Measurements from ENCODE around the gene AGO1. TPM values are rescaled to one million over a fixed set of nuclear protein-coding genes. Genes with fewer than 3 reads are reported as not detected.

The AGO1 gene
- 25.7 TPM for polyA plus RNA-seq (2013, experiment 1 of 4)
- polyA plus RNA-seq (2013, experiment 2 of 4) = 31.6 TPM
- polyA plus RNA-seq (2013, experiment 3 of 4) = 16.4 TPM
- 19.7 TPM for polyA plus RNA-seq (2013, experiment 4 of 4)

DNA sequence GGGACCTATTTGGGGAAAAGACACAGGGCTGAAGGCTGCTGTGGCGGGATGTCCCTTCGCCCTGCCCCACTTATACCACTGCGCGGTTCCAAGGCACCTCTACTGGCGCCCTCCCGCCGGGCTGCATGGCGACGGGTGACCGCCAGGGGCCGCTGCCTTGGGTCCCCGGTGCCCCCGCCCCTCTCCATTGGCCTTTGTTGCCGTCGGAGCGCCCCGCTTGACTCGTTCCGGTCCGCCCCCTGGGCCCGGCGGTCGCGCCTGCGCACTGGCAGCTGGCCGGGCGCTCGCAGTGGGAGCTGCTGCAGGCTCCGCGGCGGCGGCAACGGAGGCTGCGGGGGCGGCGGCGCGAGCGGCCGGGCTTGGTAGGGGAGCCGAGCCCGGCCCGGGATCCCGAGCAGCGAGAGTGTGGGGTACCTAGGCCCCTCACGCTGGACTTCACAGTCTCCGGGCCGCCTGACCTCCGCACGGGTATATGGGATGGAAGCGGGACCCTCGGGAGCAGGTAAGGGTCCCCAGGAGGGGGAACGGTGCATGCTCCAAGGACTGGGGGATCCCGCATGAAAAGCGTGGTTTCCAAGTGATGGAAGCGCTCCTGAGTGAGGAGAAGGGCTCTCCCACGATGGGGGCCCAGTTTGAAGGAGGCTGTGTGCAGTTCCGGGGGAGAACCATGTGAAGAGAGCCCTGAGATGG lies at the start of gene AGO1:
TSS of gene AGO1 (plus strand) at position 265 of the 690 bp plus-strand sequence. CDS start at position 478, 213 bp downstream.
- H3K27ac ChIP-seq (ENCODE audit: insufficient read depth, low read depth, low read length, poor library complexity, severe bottlenecking) = no peak within 1 kb of the TSS
- H3K36me3 ChIP-seq (ENCODE audit: control insufficient read depth, insufficient read depth, low read length) = no peaks in the 10 kb centered on the region
- WGBS, 2 experiments = 1 to 2% methylated on average over 58 of the region's 58 CpGs
- peaks cover 36% of the 10 kb centered on the region for H3K4me1 ChIP-seq (ENCODE audit: control insufficient read depth, insufficient read depth, low read length)
- peak within 1 kb of the TSS; percentile 75 for H3K4me3 ChIP-seq (ENCODE audit: insufficient read depth, low read depth, low read length)
- H3K9me3 ChIP-seq (ENCODE audit: control insufficient read depth, low read length) = no peaks in the 10 kb centered on the region
- H3K27me3 ChIP-seq (ENCODE audit: control insufficient read depth, insufficient read depth, low read length, poor library complexity, severe bottlenecking) = no peaks in the 10 kb centered on the region

DNA sequence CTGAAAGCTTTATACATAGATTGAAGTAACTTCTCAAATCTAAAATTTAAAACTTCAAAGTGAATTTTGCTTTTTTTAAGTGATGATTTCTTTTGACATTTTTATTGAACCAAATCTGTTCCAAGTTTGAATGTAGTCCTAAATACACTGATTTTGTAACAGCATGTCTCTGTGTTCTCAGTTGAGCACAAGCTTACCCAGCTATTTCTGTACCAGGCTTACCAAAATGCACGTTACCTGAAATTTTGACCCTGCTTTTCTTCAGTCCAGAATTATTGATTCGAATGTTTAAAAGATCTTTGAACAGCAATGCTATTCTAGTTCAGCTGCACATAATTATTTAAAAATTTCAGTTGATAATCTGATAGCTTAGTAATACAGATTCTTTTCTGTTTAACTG lies 49.6 kb upstream of the AGO1 start:
- Histone ChIP-seq H3K4me3 (ENCODE audit: insufficient read depth, low read depth, low read length) (no peak overlapping the region), H3K36me3 (ENCODE audit: control insufficient read depth, insufficient read depth, low read length) (peaks cover 34% of the 10 kb centered on the region), H3K27me3 (ENCODE audit: control insufficient read depth, insufficient read depth, low read length, poor library complexity, severe bottlenecking) (no peaks in the 10 kb centered on the region), H3K9me3 (ENCODE audit: control insufficient read depth, low read length) (no peaks in the 10 kb centered on the region), H3K27ac (ENCODE audit: insufficient read depth, low read depth, low read length, poor library complexity, severe bottlenecking) (no peak overlapping the region), H3K4me1 (ENCODE audit: control insufficient read depth, insufficient read depth, low read length) (no peaks in the 10 kb centered on the region)
- 97% methylated on average over 2 of the region's 2 CpGs for WGBS, 2 experiments

DNA sequence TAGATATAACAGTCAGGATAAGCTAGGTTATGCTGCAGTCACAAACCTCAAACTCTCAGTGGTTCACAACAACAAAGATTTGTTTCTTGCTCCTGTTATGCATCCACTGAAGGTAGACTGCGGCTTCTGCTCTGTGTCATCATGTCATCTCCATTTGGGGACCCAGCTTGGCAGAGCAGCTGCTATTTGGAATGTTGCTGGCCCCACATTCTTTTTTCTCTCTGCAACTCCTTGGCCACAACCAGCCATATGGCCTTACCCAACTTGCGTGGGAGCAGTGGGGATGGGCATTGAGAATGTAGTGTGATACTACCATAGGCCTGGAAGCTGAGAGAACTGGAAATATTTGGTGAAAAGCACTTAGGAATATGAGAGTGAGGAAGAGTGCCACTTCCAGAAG lies 48.8 kb upstream of the AGO1 start:
- 96 to 97% methylated on average over 2 of the region's 2 CpGs for WGBS, 2 experiments
- H3K4me1 ChIP-seq (ENCODE audit: control insufficient read depth, insufficient read depth, low read length) = no peaks in the 10 kb centered on the region
- H3K4me3 ChIP-seq (ENCODE audit: insufficient read depth, low read depth, low read length) = no peak overlapping the region
- no peaks in the 10 kb centered on the region for H3K27me3 ChIP-seq (ENCODE audit: control insufficient read depth, insufficient read depth, low read length, poor library complexity, severe bottlenecking)
- no peaks in the 10 kb centered on the region for H3K9me3 ChIP-seq (ENCODE audit: control insufficient read depth, low read length)
- H3K27ac ChIP-seq (ENCODE audit: insufficient read depth, low read depth, low read length, poor library complexity, severe bottlenecking) = no peak overlapping the region
- H3K36me3 ChIP-seq (ENCODE audit: control insufficient read depth, insufficient read depth, low read length) = peaks cover 33% of the 10 kb centered on the region

DNA sequence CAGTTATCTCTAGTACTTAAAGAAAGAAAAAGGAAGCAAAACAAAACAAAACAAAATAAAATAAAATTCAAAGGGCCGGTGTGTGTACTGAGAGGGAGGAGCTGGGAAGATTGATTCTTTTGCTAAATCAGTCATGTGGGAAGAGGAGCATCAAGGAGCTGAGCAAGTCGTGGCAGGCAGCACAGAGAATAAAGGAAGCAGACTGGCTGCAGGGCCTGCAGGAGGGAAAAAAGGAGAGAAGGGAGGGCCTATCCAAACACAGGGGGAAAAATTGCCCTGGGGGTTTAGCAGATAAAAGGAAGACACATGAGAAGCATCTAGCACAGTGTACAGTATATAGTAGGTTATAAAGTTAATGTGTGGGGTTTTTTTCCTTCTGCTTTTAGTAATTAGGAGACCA lies 47.6 kb upstream of the AGO1 start:
- no peak overlapping the region for H3K27ac ChIP-seq (ENCODE audit: insufficient read depth, low read depth, low read length, poor library complexity, severe bottlenecking)
- peaks cover 35% of the 10 kb centered on the region for H3K36me3 ChIP-seq (ENCODE audit: control insufficient read depth, insufficient read depth, low read length)
- H3K4me1 ChIP-seq (ENCODE audit: control insufficient read depth, insufficient read depth, low read length) = no peaks in the 10 kb centered on the region
- no peaks in the 10 kb centered on the region for H3K27me3 ChIP-seq (ENCODE audit: control insufficient read depth, insufficient read depth, low read length, poor library complexity, severe bottlenecking)
- H3K4me3 ChIP-seq (ENCODE audit: insufficient read depth, low read depth, low read length) = no peak overlapping the region
- WGBS, 2 experiments = 59 to 62% methylated on average over 2 of the region's 2 CpGs
- H3K9me3 ChIP-seq (ENCODE audit: control insufficient read depth, low read length) = no peaks in the 10 kb centered on the region

DNA sequence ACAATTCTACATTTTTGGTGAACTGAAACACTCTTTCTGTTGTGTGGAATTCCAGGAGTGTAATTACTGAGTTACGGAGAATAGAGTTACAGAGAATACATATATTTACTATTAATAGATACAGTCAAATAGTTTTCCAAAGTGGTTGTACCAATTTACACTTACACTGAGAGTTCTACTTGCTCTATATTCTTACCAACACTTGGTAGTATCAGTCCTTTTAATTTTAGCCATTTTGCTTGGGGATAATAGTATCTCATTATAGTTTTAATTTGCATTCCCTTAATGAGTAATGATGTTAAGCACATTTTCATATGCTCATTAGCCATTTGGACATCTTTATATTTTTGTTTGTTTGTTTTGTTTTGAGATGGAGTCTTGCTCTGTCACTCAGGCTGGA lies 46.3 kb upstream of the AGO1 start:
- Histone ChIP-seq H3K9me3 (ENCODE audit: control insufficient read depth, low read length) (no peaks in the 10 kb centered on the region), H3K4me3 (ENCODE audit: insufficient read depth, low read depth, low read length) (no peak overlapping the region), H3K27ac (ENCODE audit: insufficient read depth, low read depth, low read length, poor library complexity, severe bottlenecking) (no peak overlapping the region), H3K27me3 (ENCODE audit: control insufficient read depth, insufficient read depth, low read length, poor library complexity, severe bottlenecking) (no peaks in the 10 kb centered on the region), H3K36me3 (ENCODE audit: control insufficient read depth, insufficient read depth, low read length) (peaks cover 37% of the 10 kb centered on the region), H3K4me1 (ENCODE audit: control insufficient read depth, insufficient read depth, low read length) (no peaks in the 10 kb centered on the region)
- no CpG with 5 or more reads among the region's 1 CpG for WGBS, 2 experiments

DNA sequence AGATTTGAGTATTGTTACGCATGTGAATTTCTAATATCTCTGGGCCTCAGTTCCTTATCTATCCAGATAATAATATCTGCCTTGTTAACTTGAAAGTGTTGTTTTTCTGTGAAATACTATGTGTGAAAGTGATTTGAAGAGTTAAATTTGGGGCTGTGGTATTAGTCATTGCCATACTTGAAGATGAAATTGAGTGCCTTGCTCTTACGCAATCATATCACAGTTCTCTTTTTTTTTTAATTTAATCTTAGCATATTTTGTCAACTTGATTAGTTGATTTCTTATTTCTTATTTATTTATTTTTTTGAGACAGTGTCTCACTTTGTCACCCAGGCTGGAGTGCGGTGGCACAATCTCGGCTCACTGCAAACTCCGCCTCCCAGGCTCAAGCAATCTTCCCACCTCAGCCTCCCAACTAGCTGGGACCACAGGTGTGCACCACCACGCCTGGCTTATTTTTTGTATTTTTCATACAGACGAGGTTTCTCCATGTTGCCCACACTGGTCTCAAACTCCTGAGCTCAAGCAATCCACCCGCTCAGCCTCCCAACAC lies 44.2 kb upstream of the AGO1 start:
- WGBS, 2 experiments = 92 to 95% methylated on average over 7 of the region's 8 CpGs
- no peak overlapping the region for H3K27ac ChIP-seq (ENCODE audit: insufficient read depth, low read depth, low read length, poor library complexity, severe bottlenecking)
- no peaks in the 10 kb centered on the region for H3K27me3 ChIP-seq (ENCODE audit: control insufficient read depth, insufficient read depth, low read length, poor library complexity, severe bottlenecking)
- peaks cover 33% of the 10 kb centered on the region for H3K36me3 ChIP-seq (ENCODE audit: control insufficient read depth, insufficient read depth, low read length)
- no peaks in the 10 kb centered on the region for H3K4me1 ChIP-seq (ENCODE audit: control insufficient read depth, insufficient read depth, low read length)
- no peaks in the 10 kb centered on the region for H3K9me3 ChIP-seq (ENCODE audit: control insufficient read depth, low read length)
- no peak overlapping the region for H3K4me3 ChIP-seq (ENCODE audit: insufficient read depth, low read depth, low read length)

DNA sequence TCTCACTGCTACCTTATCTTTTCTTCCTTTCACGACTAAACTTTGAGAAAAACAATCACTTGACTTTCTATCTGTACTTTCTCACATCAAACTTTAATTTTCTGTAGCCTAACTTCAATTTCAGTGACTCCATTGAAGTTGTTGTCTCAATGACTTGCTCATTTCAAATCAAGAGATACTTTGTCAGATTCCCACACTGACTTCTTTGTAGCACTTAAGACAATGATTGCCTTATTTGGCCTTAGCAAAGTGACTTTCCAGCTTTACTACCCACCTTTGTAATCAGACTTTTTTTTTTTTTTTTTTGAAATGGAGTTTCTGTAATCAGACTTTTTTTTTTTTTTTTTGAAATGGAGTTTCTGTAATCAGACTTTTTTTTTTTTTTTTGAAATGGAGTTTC lies 38.2 kb upstream of the AGO1 start:
- Histone ChIP-seq H3K4me1 (ENCODE audit: control insufficient read depth, insufficient read depth, low read length) (no peaks in the 10 kb centered on the region), H3K4me3 (ENCODE audit: insufficient read depth, low read depth, low read length) (no peak overlapping the region), H3K27me3 (ENCODE audit: control insufficient read depth, insufficient read depth, low read length, poor library complexity, severe bottlenecking) (no peaks in the 10 kb centered on the region), H3K27ac (ENCODE audit: insufficient read depth, low read depth, low read length, poor library complexity, severe bottlenecking) (no peak overlapping the region), H3K9me3 (ENCODE audit: control insufficient read depth, low read length) (no peaks in the 10 kb centered on the region), H3K36me3 (ENCODE audit: control insufficient read depth, insufficient read depth, low read length) (peaks cover 20% of the 10 kb centered on the region)
- WGBS, 2 experiments = 88 to 93% methylated on average over 1 of the region's 1 CpG

DNA sequence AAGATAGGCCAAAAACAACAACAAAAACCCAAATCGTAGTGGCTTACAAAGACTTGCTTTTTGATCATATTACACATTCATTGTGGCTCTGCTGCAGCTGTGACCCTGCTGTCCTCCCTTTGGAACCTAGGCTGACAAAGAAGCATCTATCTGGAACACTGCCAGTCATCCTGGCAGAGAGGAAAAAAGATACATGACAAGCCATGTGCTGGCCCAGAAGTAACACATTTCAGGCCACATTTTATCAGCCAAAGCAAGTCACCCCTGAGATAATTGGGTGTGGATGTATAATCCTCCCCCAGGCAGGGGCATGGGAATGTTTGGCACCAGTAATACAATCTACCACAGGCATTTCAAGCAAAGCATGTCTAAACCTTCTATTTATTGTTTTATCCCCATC lies 37.2 kb upstream of the AGO1 start:
- Histone ChIP-seq H3K4me1 (ENCODE audit: control insufficient read depth, insufficient read depth, low read length) (no peaks in the 10 kb centered on the region), H3K9me3 (ENCODE audit: control insufficient read depth, low read length) (no peaks in the 10 kb centered on the region), H3K27me3 (ENCODE audit: control insufficient read depth, insufficient read depth, low read length, poor library complexity, severe bottlenecking) (no peaks in the 10 kb centered on the region), H3K36me3 (ENCODE audit: control insufficient read depth, insufficient read depth, low read length) (peaks cover 25% of the 10 kb centered on the region), H3K27ac (ENCODE audit: insufficient read depth, low read depth, low read length, poor library complexity, severe bottlenecking) (no peak overlapping the region), H3K4me3 (ENCODE audit: insufficient read depth, low read depth, low read length) (no peak overlapping the region)
- WGBS, 2 experiments = 90 to 93% methylated on average over 1 of the region's 1 CpG

DNA sequence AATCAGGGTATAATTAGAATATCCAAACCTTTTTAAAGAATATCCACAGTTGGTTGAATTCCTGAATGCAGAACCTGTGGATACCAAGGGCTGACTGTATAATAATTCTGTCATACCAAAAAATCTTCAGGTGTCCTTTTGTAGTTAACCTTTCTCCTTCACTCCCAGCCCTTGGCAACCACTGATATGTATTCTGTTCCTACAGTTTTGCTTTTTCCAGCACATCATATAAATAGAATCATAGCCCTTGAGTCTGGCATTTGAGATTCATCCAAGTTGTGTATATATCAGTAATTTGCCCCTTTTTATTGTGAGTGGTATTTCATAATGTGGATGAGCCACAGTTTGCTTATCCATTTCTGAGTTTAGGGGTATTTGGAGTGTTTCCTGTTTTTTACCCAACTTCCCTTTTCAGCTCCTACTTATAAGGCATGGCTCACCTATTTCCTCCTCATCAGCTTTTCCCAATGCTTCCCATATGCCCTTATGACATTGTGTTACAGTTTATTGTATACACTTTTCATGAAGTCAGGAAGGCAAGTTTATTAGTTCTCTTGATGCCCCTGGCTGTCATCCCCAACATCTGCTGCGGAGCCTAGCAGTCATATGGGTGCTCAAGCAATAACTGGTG lies 35.0 kb upstream of the AGO1 start:
- WGBS, 2 experiments = 95 to 100% methylated on average over 1 of the region's 1 CpG
- no peaks in the 10 kb centered on the region for H3K9me3 ChIP-seq (ENCODE audit: control insufficient read depth, low read length)
- peaks cover 32% of the 10 kb centered on the region for H3K36me3 ChIP-seq (ENCODE audit: control insufficient read depth, insufficient read depth, low read length)
- no peak overlapping the region for H3K27ac ChIP-seq (ENCODE audit: insufficient read depth, low read depth, low read length, poor library complexity, severe bottlenecking)
- H3K4me1 ChIP-seq (ENCODE audit: control insufficient read depth, insufficient read depth, low read length) = no peaks in the 10 kb centered on the region
- no peaks in the 10 kb centered on the region for H3K27me3 ChIP-seq (ENCODE audit: control insufficient read depth, insufficient read depth, low read length, poor library complexity, severe bottlenecking)
- H3K4me3 ChIP-seq (ENCODE audit: insufficient read depth, low read depth, low read length) = no peak overlapping the region

DNA sequence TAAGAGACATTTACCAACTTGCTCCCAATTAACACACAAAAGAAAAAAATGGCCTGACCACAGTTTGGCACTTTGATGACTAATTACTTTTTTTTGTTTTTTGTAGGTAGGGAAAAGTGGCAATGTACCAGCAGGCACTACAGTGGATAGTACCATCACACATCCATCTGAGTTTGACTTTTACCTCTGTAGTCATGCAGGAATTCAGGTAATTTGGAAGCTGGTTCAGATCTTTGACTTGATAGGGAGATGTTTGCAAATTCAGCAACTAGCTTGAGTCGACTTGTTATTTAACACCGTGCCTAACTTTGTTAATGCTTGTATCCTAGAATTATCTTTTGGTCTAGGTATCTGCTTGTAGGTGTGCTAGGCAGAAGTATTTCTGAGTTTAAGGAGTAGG lies 33.0 kb upstream of the AGO1 start:
- H3K4me3 ChIP-seq (ENCODE audit: insufficient read depth, low read depth, low read length) = no peak overlapping the region
- H3K9me3 ChIP-seq (ENCODE audit: control insufficient read depth, low read length) = no peaks in the 10 kb centered on the region
- no peak overlapping the region for H3K27ac ChIP-seq (ENCODE audit: insufficient read depth, low read depth, low read length, poor library complexity, severe bottlenecking)
- H3K4me1 ChIP-seq (ENCODE audit: control insufficient read depth, insufficient read depth, low read length) = no peaks in the 10 kb centered on the region
- H3K36me3 ChIP-seq (ENCODE audit: control insufficient read depth, insufficient read depth, low read length) = peaks cover 37% of the 10 kb centered on the region
- no peaks in the 10 kb centered on the region for H3K27me3 ChIP-seq (ENCODE audit: control insufficient read depth, insufficient read depth, low read length, poor library complexity, severe bottlenecking)
- 92 to 98% methylated on average over 2 of the region's 2 CpGs for WGBS, 2 experiments

Data from ectodermal cell (in vitro differentiated cells).